Muscle of leg (tissue), 16 donors: ENCODE results near the gene DYRK2. TPM values are rescaled to one million over a fixed set of nuclear protein-coding genes. Genes with fewer than 3 reads are reported as not detected.

Experiments used
- DNase-seq: peaks from one replicate; pipeline ENCODE4 v3.0.0; 2013
- H3K27ac ChIP-seq: one replicate; pipeline ENCODE4 v1.5.1; 2013; ENCODE audit warnings: mild to moderate bottlenecking, low read length, control low read depth
- H3K27me3 ChIP-seq: one replicate; pipeline ENCODE4 v1.6.1; 2013; ENCODE audit warnings: low read length; ENCODE audit not compliant: control insufficient read depth, insufficient read depth
- H3K36me3 ChIP-seq: one replicate; pipeline ENCODE4 v1.6.1; 2013; ENCODE audit warnings: low read length; ENCODE audit not compliant: control insufficient read depth, insufficient read depth
- H3K4me1 ChIP-seq: one replicate; pipeline ENCODE4 v1.6.1; 2013; ENCODE audit warnings: low read length; ENCODE audit not compliant: control insufficient read depth, insufficient read depth
- H3K4me3 ChIP-seq: one replicate; pipeline ENCODE4 v1.5.1; 2013; ENCODE audit warnings: low read length, control low read depth
- H3K9me3 ChIP-seq: replicated peaks from 2 replicates; pipeline ENCODE4 v1.6.1; 2013; ENCODE audit warnings: low read depth, low read length; ENCODE audit not compliant: control insufficient read depth
- WGBS: methylation state at CpG from one replicate; pipeline ENCODE4 v1.1.5; 2013; ENCODE audit warnings: missing lambda C conversion rate; ENCODE audit not compliant: insufficient coverage; 5-methylcytosine and 5-hydroxymethylcytosine counted together
- long read RNA-seq, 11 donors: transcript quantifications; one replicate each; lab custom pipeline, GENCODE V29; 2026
- polyA plus RNA-seq, 8 donors: library from polyadenylated mRNA; unstranded; fragments of 120-200 nt; gene quantifications; one replicate each; pipeline versions ENCODE4 v1.2.1 to v1.2.3, GENCODE V29; 2013; ENCODE audit warnings: inconsistent platforms in 1 of 8, low replicate concordance in 1 of 8; ENCODE audit not compliant: insufficient read length in 8 of 8, insufficient read depth in 1 of 8
- total RNA-seq: library from RNA; stranded (reverse); fragments of 120-200 nt; gene quantifications from one replicate; pipeline ENCODE4 v1.2.4, GENCODE V29; 2013

The DYRK2 gene
- total RNA-seq: 35.6 TPM
- 10 to 100 TPM; 35.5 to 56.1 (median 52.1) TPM for polyA plus RNA-seq
- long read RNA-seq, donor 1, full-length matches to known transcripts: 8 of 8 reads
- long read RNA-seq, donor 1, partial matches to known transcripts: 0 of 8 reads
- long read RNA-seq, donor 1, other reads (novel, unspliced or antisense): 0 of 8 reads
- long read RNA-seq, donor 2: 0 reads
- long read RNA-seq, donor 3, full-length matches to known transcripts: 21 of 21 reads
- long read RNA-seq, donor 3, partial matches to known transcripts: 0 of 21 reads
- long read RNA-seq, donor 3, other reads (novel, unspliced or antisense): 0 of 21 reads
- long read RNA-seq, donor 4, full-length matches to known transcripts: 12 of 20 reads
- long read RNA-seq, donor 4, partial matches to known transcripts: 8 of 20 reads
- long read RNA-seq, donor 4, other reads (novel, unspliced or antisense): 0 of 20 reads
- long read RNA-seq, donor 5, full-length matches to known transcripts: 51 of 51 reads
- long read RNA-seq, donor 5, partial matches to known transcripts: 0 of 51 reads
- long read RNA-seq, donor 5, other reads (novel, unspliced or antisense): 0 of 51 reads
- long read RNA-seq, donor 6, full-length matches to known transcripts: 20 of 39 reads
- long read RNA-seq, donor 6, partial matches to known transcripts: 19 of 39 reads
- long read RNA-seq, donor 6, other reads (novel, unspliced or antisense): 0 of 39 reads
- long read RNA-seq, donor 7, full-length matches to known transcripts: 16 of 16 reads
- long read RNA-seq, donor 7, partial matches to known transcripts: 0 of 16 reads
- long read RNA-seq, donor 7, other reads (novel, unspliced or antisense): 0 of 16 reads
- long read RNA-seq, donor 8, full-length matches to known transcripts: 6 of 6 reads
- long read RNA-seq, donor 8, partial matches to known transcripts: 0 of 6 reads
- long read RNA-seq, donor 8, other reads (novel, unspliced or antisense): 0 of 6 reads
- long read RNA-seq, donor 9, full-length matches to known transcripts: 12 of 31 reads
- long read RNA-seq, donor 9, partial matches to known transcripts: 19 of 31 reads
- long read RNA-seq, donor 9, other reads (novel, unspliced or antisense): 0 of 31 reads
- long read RNA-seq, donor 10, full-length matches to known transcripts: 28 of 28 reads
- long read RNA-seq, donor 10, partial matches to known transcripts: 0 of 28 reads
- long read RNA-seq, donor 10, other reads (novel, unspliced or antisense): 0 of 28 reads
- long read RNA-seq, donor 11, full-length matches to known transcripts: 17 of 17 reads
- long read RNA-seq, donor 11, partial matches to known transcripts: 0 of 17 reads
- long read RNA-seq, donor 11, other reads (novel, unspliced or antisense): 0 of 17 reads

DNA sequence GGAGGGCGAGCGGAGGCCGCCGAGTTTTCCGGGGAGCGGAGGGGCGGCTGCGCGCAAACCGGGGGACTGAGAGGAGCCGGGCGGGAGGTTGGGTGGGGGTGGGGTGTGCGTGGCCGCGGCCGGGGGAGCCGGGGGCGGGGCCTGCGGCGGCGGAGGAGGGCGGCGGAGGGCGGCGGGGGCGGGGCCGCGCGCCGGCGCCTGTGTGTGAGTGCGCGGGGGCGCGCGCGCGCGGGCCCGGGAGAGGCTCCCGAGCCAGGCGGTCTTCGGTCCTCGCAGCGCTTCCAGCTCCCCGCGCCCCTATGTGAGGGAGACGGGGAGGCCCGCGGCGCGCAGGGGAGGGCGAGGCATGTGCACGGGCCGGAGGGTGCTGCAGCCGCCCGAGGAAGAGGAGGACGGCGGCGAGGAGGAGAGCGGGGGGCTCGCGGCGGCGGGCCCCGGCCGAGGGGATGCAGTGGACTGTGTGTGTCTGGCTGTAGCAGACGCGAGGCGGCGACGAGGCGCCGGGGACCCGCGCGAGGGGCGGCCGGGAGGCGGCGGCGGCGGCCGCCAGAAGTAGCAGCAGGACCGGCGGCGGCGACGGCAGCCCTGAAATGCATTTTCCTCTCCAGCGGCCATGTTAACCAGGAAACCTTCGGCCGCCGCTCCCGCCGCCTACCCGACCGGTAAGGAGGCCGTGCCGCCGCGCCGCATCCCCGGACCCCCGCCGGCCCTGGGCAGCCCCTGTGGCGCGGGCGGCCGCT lies at the start of gene DYRK2:
Gene DYRK2, plus strand, starts transcription at position 225 of the 740 bp plus-strand sequence. Its CDS starts 389 bp downstream, at position 614.
- peak; percentile 95 for DNase-seq
- no peaks in the 10 kb centered on the region for H3K27me3 ChIP-seq
- WGBS: under 1% methylated on average over 80 of the region's 109 CpGs

DNA sequence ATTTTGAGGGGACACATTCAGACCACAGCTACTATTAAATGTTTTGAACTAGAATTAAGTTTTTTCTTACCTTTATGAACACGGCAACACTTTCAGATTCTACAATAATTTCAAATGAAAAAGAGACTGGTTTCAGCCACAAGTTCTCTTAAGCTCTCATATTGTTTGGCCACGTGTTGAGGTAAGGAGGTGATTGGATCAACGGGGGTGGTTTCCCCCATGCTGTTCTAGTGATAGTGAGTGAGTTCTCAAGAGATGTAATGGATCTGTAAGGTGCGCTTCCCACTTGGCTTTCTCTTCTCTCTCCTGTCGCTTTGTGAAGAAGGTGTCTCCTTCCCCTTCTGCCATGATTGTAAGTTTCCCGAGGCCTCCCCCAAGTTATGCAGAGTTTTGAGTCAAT lies 48.9 kb upstream of the DYRK2 start:
- H3K4me1 ChIP-seq: no peaks in the 10 kb centered on the region
- H3K27ac ChIP-seq: no peak overlapping the region
- no peaks in the 10 kb centered on the region for H3K36me3 ChIP-seq
- H3K9me3 ChIP-seq: no peaks in the 10 kb centered on the region
- H3K4me3 ChIP-seq: no peak overlapping the region
- no peaks in the 10 kb centered on the region for H3K27me3 ChIP-seq
- DNase-seq: no peak
- 100% methylated on average over 1 of the region's 6 CpGs for WGBS

More for the DNA sequence above, at the start of gene DYRK2:
- Histone ChIP-seq H3K4me1 (peaks cover 19% of the 10 kb centered on the region), H3K27ac (peak within 1 kb of the TSS; percentile 100), H3K4me3 (peak within 1 kb of the TSS; percentile 90), H3K9me3 (no peaks in the 10 kb centered on the region), H3K36me3 (peaks cover 14% of the 10 kb centered on the region)

DNA sequence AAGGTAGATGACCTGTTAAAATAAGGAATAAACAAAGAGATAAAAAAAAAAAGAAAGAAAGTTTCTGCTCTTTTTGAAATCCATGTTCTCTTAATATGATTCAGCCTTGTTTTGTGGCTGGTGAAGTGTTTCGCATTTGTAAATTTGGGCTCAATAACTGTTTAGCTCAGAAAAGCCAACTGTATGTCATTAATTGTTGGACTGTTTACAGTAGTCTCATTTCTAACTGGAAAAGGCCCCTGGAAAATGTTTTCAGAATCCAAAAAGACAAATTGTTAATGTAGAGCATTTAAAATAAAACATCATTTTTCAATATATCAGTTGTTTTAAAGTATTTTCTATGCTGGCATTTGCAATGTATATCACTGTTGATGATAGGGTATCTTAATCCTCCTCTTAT lies 47.4 kb upstream of the DYRK2 start:
- Histone ChIP-seq H3K4me3 (no peak overlapping the region), H3K27ac (no peak overlapping the region), H3K36me3 (no peaks in the 10 kb centered on the region), H3K27me3 (no peaks in the 10 kb centered on the region), H3K9me3 (no peaks in the 10 kb centered on the region), H3K4me1 (no peaks in the 10 kb centered on the region)
- WGBS: no CpG with 5 or more reads among the region's 1 CpG
- peak; percentile 81 for DNase-seq

DNA sequence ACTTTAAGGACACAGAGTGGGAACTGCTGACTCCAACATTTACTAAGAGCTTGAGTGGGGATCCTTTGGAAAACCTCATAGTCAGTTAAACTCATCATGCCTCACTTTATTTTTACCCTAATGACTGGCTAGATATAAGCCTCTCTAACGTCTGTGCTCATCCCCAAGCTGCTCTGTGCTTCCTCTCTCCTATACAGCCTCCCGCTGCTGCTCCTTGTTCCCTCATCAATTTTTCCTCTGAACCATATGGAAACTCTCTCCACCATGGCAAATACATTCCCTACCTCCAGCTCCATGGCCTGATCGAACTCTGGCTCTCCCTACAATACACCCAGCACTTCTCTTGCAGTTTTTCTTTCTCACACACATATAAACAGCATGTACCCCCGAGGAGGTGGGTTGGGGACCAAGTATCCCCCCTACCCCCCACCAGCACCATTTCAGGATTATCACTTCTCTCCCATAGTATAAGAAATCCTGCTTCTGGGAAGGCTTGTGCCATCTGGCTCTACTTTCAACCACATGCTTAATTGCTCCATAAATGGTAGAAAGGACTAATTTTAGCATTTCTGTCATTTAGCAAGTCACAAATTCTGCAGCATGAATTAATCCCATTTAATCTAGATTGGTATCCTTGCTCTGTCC lies 39.2 kb upstream of the DYRK2 start:
- no peaks in the 10 kb centered on the region for H3K9me3 ChIP-seq
- no peaks in the 10 kb centered on the region for H3K4me1 ChIP-seq
- no peaks in the 10 kb centered on the region for H3K36me3 ChIP-seq
- no peak overlapping the region for H3K27ac ChIP-seq
- DNase-seq: no peak
- 44% methylated on average over 2 of the region's 4 CpGs for WGBS
- H3K4me3 ChIP-seq: no peak overlapping the region
- H3K27me3 ChIP-seq: no peaks in the 10 kb centered on the region

DNA sequence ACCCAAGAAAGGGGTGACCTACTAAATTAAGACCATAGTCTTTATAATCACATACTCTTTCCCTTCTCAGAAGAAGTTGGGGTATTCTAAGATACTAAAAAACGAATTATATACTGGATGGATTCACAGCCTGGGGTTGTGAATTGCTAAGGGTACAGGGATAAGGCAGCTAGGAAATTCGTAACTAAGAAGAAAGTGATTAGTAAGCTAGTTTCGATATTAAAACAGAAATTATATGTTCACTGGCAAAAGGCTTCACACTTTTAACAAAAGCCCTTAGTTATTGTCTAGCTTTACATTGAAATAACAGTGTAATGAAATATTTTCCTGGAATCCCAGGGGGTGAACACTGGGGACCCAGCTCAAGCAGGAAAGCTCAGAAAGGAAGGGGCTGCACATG lies 35.5 kb upstream of the DYRK2 start:
- Histone ChIP-seq H3K4me3 (no peak overlapping the region), H3K36me3 (no peaks in the 10 kb centered on the region), H3K9me3 (no peaks in the 10 kb centered on the region), H3K27ac (no peak overlapping the region), H3K4me1 (no peaks in the 10 kb centered on the region), H3K27me3 (no peaks in the 10 kb centered on the region)
- DNase-seq: no peak
- WGBS: no CpG with 5 or more reads among the region's 3 CpGs

DNA sequence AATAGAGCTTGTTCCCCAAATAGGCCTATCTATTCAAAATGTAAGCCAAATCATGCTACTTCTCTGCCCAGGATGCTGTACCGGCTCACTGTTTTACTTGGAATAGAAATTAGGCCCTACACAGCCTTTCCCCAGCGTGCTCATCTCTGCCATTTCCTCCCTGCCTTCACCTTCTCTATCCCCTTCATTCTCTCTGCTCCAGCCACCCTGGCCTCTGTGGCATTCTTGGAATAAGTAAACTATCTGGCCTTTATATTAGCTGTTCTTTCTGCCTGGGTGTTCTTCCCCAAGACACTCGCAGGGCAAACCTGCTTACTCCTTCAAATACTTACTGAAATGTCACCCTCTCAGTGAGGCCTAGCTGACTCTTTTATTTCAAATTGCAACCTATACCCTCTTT lies 30.9 kb upstream of the DYRK2 start:
- WGBS: 74% methylated on average over 3 of the region's 3 CpGs
- Histone ChIP-seq H3K36me3 (no peaks in the 10 kb centered on the region), H3K4me1 (no peaks in the 10 kb centered on the region), H3K4me3 (no peak overlapping the region), H3K27me3 (no peaks in the 10 kb centered on the region), H3K9me3 (no peaks in the 10 kb centered on the region), H3K27ac (no peak overlapping the region)
- no peak for DNase-seq

DNA sequence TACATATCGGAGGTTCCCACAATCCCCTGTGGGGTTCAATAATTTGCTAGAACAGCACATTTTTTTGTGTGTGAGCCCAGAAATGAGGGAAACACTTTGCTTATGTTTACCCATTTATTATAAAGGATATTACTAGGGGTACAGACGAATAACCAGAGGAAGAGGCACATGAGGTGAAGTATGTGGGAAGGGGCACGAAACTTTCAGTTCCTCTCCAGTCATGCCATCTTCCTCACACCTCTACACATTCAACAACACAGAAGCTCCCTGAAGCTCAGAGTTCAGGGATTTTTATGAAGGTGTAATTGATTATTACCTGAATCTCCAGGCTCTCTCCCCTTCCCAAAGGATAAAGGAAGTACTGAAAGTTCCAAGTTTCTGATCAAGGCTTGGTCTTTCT lies 30.2 kb upstream of the DYRK2 start:
- no peaks in the 10 kb centered on the region for H3K27me3 ChIP-seq
- H3K4me3 ChIP-seq: no peak overlapping the region
- no peak overlapping the region for H3K27ac ChIP-seq
- H3K4me1 ChIP-seq: no peaks in the 10 kb centered on the region
- no peaks in the 10 kb centered on the region for H3K36me3 ChIP-seq
- WGBS: no CpG with 5 or more reads among the region's 3 CpGs
- DNase-seq: no peak
- no peaks in the 10 kb centered on the region for H3K9me3 ChIP-seq

DNA sequence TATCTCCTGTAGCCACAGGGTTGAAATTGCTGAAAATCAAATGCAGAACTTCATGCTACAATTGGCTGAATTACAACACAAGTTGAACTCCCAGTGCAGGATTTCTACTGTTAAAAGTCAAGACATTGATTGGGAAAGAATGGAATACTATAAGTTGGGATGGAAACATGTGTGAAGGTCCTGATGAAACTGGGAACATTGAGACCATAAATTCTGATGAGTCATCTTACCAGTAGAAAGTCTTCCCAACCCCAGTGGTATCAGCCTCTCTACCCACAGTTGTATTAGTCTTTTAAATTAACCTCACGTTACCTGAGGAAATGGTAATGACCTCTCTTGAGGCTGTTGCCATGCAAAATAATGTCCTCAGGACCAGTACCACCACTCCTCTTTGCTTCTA lies 27.4 kb upstream of the DYRK2 start:
- no CpG with 5 or more reads among the region's 1 CpG for WGBS
- no peak for DNase-seq
- H3K4me1 ChIP-seq: no peaks in the 10 kb centered on the region
- H3K36me3 ChIP-seq: no peaks in the 10 kb centered on the region
- no peaks in the 10 kb centered on the region for H3K9me3 ChIP-seq
- no peak overlapping the region for H3K4me3 ChIP-seq
- H3K27ac ChIP-seq: no peak overlapping the region
- no peaks in the 10 kb centered on the region for H3K27me3 ChIP-seq

DNA sequence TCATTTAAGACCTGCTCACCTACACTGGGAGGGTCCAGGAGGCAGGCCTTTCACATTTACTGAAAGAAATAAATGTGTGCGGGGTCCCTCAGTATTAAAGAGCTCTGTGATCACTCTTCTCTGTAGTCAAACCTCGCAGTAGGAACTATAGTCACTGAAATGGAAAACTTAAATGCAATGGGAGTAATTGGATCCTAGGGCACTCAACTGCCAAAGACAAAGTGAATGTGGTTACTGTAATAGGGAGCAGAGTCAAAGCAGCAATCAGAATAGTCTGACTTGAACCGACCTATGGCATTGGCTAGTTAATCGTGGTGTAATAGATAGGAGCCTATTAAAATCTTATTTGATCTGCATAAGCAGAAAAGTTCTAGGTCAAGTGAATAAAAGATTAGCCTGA lies 26.6 kb upstream of the DYRK2 start:
- Histone ChIP-seq H3K4me3 (no peak overlapping the region), H3K27me3 (no peaks in the 10 kb centered on the region), H3K4me1 (no peaks in the 10 kb centered on the region), H3K27ac (no peak overlapping the region), H3K36me3 (no peaks in the 10 kb centered on the region), H3K9me3 (no peaks in the 10 kb centered on the region)
- 81% methylated on average over 2 of the region's 4 CpGs for WGBS
- DNase-seq: no peak
